ENCODE results near the gene HOXC9. TPM values are rescaled to one million over a fixed set of nuclear protein-coding genes. Genes with fewer than 3 reads are reported as not detected.

HOXC9 gene
- polyA plus RNA-seq, 1 donor: 25.2 TPM

- no peak for DNase-seq
These were observed 13.1 kb upstream of the HOXC9 start for GRCh38 chr12:53986686-53987483.

- DNase-seq: no peak
These were observed 12.2 kb upstream of the HOXC9 start for GRCh38 chr12:53987787-53988230.

GRCh38 chr12:53988541-53989226 lies 11.3 kb upstream of the HOXC9 start:
- DNase-seq: no peak

- no peak for DNase-seq
These were observed 10.5 kb upstream of the HOXC9 start for GRCh38 chr12:53989227-53990113.

GRCh38 chr12:53990311-53991076 lies 9.5 kb upstream of the HOXC9 start:
- DNase-seq: no peak

GRCh38 chr12:53991077-53991460 lies 8.9 kb upstream of the HOXC9 start:
- DNase-seq: no peak

GRCh38 chr12:53992377-53992889 lies 7.5 kb upstream of the HOXC9 start:
- DNase-seq: no peak

GRCh38 chr12:53993162-53994008 lies 6.6 kb upstream of the HOXC9 start:
- DNase-seq: no peak

GRCh38 chr12:53994009-53994263 lies 6.0 kb upstream of the HOXC9 start:
- DNase-seq: no peak

- no peak for DNase-seq
These were observed 5.5 kb upstream of the HOXC9 start for GRCh38 chr12:53994264-53995001.

GRCh38 chr12:53995002-53995377 lies 5.0 kb upstream of the HOXC9 start:
- no peak for DNase-seq

- no peak for DNase-seq
These were observed 4.4 kb upstream of the HOXC9 start for GRCh38 chr12:53995378-53996239.

GRCh38 chr12:53996240-53997203 lies 3.4 kb upstream of the HOXC9 start:
- no peak for DNase-seq

GRCh38 chr12:53997204-53998109 lies 2.5 kb upstream of the HOXC9 start:
- DNase-seq: no peak

GRCh38 chr12:53998110-53998899 lies 1.7 kb upstream of the HOXC9 start:
- no peak for DNase-seq

- no peak for DNase-seq
These were observed 1.1 kb upstream of the HOXC9 start for GRCh38 chr12:53998900-53999236.

Data from left kidney (tissue), 2 donors.